Activated B cell treated with CpG ODN at 0.5 μM for 24 hours (primary cell): ENCODE data around the gene PLCH2. TPM values are rescaled to one million over a fixed set of nuclear protein-coding genes. Genes with fewer than 3 reads are reported as not detected.

Experiments used
- ATAC-seq: fragments of 200-7000 bp; cut with Tn5 transposase; one replicate; pipeline ENCODE4 v1.10.0; 2021; ENCODE audit warnings: low read depth, mild to moderate bottlenecking, moderate library complexity
- CTCF ChIA-PET: fragments of 350-600 bp; sonication (Branson Sonifier 250); formaldehyde crosslinking; loops from one replicate; lab custom pipeline; 2021; ENCODE audit warnings: antibody characterized with exemption; lab: Charles Lee
- POLR2A ChIA-PET: fragments of 350-600 bp; sonication (Branson Sonifier 250); formaldehyde crosslinking; loops from one replicate; lab custom pipeline; 2021; ENCODE audit warnings: antibody characterized with exemption; lab: Charles Lee
- DNase-seq: peaks from one replicate; pipeline ENCODE4 v3.0.0; 2022
- H3K27ac Mint-ChIP-seq: one replicate; pipeline ENCODE4 v1.8.0; 2020; ENCODE audit warnings: mixed read lengths
- H3K27me3 Mint-ChIP-seq: one replicate; pipeline ENCODE4 v1.8.0; 2021; ENCODE audit warnings: mixed read lengths
- H3K36me3 Mint-ChIP-seq: one replicate; pipeline ENCODE4 v1.8.0; 2021; ENCODE audit warnings: low read depth, mixed read lengths
- H3K4me1 Mint-ChIP-seq: one replicate; pipeline ENCODE4 v1.8.0; 2021; ENCODE audit warnings: mixed read lengths
- H3K4me3 Mint-ChIP-seq: one replicate; pipeline ENCODE4 v1.8.0; 2020; ENCODE audit warnings: mild to moderate bottlenecking, mixed read lengths
- H3K9me3 Mint-ChIP-seq: one replicate; pipeline ENCODE4 v1.8.0; 2020; ENCODE audit warnings: mixed read lengths
- CTCF ChIP-seq: fragments of 200-600 bp; IDR thresholded peaks from one replicate; pipeline ENCODE4 v1.8.0; 2022; ENCODE audit warnings: antibody characterized with exemption, mild to moderate bottlenecking
- intact Hi-C: fragments of 100-400 bp; cut with micrococcal nuclease; formaldehyde crosslinking; loops from one replicate; pipeline ENCODE4 v1.15.1; 2024
- total RNA-seq: library from RNA; stranded (reverse); gene quantifications from 2 replicates; pipeline ENCODE4 v1.2.3, GENCODE V29; 2022

PLCH2 gene
- total RNA-seq, 1 donor from 2014 or later = 6.1 TPM

DNA sequence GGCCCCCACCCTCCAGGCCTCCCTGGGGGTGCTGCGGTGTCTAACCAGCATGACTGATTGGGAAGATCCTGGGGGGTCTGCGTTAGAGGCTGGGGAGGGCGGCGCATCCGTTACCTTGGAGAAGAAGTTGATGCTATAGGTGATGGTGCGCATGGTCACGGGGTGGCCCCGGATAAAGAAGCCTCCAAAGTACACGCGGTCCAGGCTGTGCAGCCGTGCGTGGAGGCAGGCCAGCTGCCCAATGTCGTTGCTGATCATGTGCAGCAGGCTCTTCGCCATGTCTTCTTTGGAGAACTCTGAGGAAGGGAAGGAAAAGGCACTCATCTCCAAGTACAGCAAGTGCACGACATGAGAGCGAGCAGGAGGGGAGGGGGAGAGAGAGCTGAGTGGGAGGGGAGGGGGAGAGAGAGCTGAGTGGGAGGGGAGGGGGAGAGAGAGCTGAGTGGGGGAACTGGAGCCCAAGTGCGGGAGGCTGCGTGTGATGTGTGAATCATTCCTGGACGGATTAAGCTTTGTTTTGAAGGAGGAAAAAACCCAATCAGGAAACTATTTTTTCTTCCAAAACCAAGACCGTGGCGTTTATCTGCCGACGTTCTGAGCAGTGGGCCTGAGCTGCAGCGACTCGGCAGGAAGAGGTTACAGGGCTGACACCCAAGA lies 43.1 kb downstream of the PLCH2 start:
- Mint-ChIP-seq H3K36me3 (peaks cover 61% of the 10 kb centered on the region), H3K27me3 (no peaks in the 10 kb centered on the region), H3K27ac (no peak overlapping the region), H3K9me3 (no peaks in the 10 kb centered on the region), H3K4me3 (no peak overlapping the region), H3K4me1 (peaks cover 12% of the 10 kb centered on the region)
- ATAC-seq = no peak
- no peak for DNase-seq
- ChIA-PET POLR2A (no interaction called here), CTCF (no interaction called here)
- no peak for TF ChIP-seq CTCF
- intact Hi-C loops = no loop called here

DNA sequence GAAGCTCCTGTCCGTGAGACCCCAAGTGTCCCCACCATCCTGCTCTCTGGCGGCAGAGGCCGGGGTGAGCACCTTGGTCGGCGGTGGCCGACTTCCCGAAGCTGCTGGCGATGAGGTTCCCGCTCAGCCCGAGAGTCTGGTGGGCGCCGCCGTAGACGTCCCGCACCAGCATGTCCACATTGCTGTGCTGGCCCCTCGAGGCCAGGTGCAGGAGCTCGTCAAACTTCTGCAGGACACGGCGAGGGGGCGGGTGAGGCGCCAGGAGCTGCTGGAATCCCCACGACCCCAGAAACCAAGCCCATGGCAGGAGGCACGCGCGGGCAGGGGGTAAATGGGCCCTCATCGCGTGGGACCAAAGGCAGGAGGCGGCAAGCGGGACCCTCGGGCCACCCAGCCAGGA lies 43.6 kb downstream of the PLCH2 start:
- H3K27ac Mint-ChIP-seq = no peak overlapping the region
- POLR2A ChIA-PET = no interaction called here
- no peaks in the 10 kb centered on the region for H3K27me3 Mint-ChIP-seq
- no peak for TF ChIP-seq CTCF
- CTCF ChIA-PET = no interaction called here
- no peak overlapping the region for H3K4me3 Mint-ChIP-seq
- ATAC-seq (no peak), DNase-seq (no peak)
- peaks cover 61% of the 10 kb centered on the region for H3K36me3 Mint-ChIP-seq
- peaks cover 18% of the 10 kb centered on the region for H3K4me1 Mint-ChIP-seq
- intact Hi-C loops = no loop called here
- H3K9me3 Mint-ChIP-seq = no peaks in the 10 kb centered on the region

DNA sequence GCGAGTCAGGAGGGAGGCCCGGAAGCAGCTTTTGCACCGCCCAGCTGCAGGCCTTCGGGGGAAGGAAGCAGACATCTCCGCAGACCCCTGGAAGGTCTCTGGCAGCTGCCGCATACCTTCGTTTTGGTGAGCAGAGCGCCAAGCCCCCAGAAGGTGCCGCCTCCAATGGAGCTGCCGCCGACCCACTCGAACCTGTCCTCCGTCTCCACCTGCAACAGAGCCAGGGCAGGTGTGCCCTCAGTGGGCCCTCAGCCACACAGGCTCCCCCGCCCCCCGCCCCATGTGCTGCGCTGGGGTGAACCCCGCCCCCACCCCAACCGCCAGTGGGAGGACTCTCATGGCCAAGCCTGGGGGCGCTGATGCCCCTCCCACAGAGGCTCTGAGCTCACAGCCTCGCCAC lies 44.1 kb downstream of the PLCH2 start:
- peaks cover 23% of the 10 kb centered on the region for H3K4me1 Mint-ChIP-seq
- no peak overlapping the region for H3K27ac Mint-ChIP-seq
- ChIA-PET CTCF (no interaction called here), POLR2A (no interaction called here)
- no peak for TF ChIP-seq CTCF
- no peaks in the 10 kb centered on the region for H3K27me3 Mint-ChIP-seq
- no peak for DNase-seq
- no peak overlapping the region for H3K4me3 Mint-ChIP-seq
- peaks cover 63% of the 10 kb centered on the region for H3K36me3 Mint-ChIP-seq
- H3K9me3 Mint-ChIP-seq = no peaks in the 10 kb centered on the region
- ATAC-seq = no peak
- intact Hi-C loops = no loop called here

GRCh38 chr1:2520806-2521205 lies 44.7 kb downstream of the PLCH2 start:
- POLR2A ChIA-PET = no interaction called here
- no peak for TF ChIP-seq CTCF
- CTCF ChIA-PET = no interaction called here
- ATAC-seq (no peak), DNase-seq (no peak)
- intact Hi-C loops = no loop called here
- Mint-ChIP-seq H3K36me3 (peaks cover 59% of the 10 kb centered on the region), H3K27ac (no peak overlapping the region), H3K27me3 (no peaks in the 10 kb centered on the region), H3K9me3 (no peaks in the 10 kb centered on the region), H3K4me1 (peaks cover 27% of the 10 kb centered on the region), H3K4me3 (no peak overlapping the region)

GRCh38 chr1:2522230-2522629 lies 46.1 kb downstream of the PLCH2 start:
- no peak overlapping the region for H3K27ac Mint-ChIP-seq
- H3K27me3 Mint-ChIP-seq = no peaks in the 10 kb centered on the region
- no peak for DNase-seq
- H3K36me3 Mint-ChIP-seq = peaks cover 47% of the 10 kb centered on the region
- H3K4me1 Mint-ChIP-seq = peaks cover 32% of the 10 kb centered on the region
- ATAC-seq = no peak
- CTCF ChIA-PET = no interaction called here
- no peak overlapping the region for H3K4me3 Mint-ChIP-seq
- POLR2A ChIA-PET = no interaction called here
- H3K9me3 Mint-ChIP-seq = no peaks in the 10 kb centered on the region
- no peak for TF ChIP-seq CTCF
- intact Hi-C loops = no loop called here
